ENCODE results near the gene LAMC3. TPM values are rescaled to one million over a fixed set of nuclear protein-coding genes. Genes with fewer than 3 reads are reported as not detected.

Gene LAMC3
- total RNA-seq, 1 donor from 2014 or later = 6.4 TPM

GRCh38 chr9:131078427-131079366, 69.7 kb downstream of the LAMC3 start:
- DNase-seq = no peak

DNA sequence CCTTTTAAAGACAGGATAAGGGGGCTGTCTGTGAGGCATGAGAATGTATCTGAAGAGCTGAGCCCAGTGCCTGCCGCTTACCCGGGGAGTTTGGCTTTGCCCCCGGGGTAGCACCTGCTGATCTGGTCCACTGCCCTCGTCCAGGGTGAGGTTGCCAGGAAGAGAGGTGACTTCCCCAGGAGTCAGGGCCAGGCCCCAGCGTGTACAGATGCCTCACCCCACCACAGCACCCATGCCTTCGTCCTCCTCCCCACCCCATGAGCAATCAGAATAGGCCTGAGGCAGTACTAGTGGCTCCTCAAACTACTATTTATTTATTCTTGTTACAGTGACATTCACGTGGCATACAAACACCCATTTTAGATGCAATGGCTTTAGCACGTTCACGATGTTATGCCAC, 71.6 kb downstream of the LAMC3 start:
- DNase-seq = no peak

DNA sequence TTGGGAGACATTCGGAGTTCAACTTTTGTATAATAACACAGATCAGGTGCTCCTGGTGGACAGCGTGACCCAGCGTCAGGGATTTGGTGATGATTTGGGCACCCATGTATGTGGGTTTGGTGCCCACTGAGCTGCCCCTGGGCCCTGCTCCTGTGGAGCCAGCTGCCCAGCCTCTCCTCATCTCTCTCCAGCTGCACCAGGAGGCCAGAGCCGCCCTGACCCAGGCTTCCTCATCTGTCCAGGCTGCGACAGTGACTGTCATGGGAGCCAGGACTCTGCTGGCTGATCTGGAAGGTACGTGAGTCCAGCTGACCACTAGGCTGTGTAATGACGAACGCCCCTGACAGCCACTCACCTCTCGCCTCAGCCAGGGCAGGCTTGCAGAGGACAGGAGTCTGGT, 72.9 kb downstream of the LAMC3 start:
- no peak for DNase-seq

DNA sequence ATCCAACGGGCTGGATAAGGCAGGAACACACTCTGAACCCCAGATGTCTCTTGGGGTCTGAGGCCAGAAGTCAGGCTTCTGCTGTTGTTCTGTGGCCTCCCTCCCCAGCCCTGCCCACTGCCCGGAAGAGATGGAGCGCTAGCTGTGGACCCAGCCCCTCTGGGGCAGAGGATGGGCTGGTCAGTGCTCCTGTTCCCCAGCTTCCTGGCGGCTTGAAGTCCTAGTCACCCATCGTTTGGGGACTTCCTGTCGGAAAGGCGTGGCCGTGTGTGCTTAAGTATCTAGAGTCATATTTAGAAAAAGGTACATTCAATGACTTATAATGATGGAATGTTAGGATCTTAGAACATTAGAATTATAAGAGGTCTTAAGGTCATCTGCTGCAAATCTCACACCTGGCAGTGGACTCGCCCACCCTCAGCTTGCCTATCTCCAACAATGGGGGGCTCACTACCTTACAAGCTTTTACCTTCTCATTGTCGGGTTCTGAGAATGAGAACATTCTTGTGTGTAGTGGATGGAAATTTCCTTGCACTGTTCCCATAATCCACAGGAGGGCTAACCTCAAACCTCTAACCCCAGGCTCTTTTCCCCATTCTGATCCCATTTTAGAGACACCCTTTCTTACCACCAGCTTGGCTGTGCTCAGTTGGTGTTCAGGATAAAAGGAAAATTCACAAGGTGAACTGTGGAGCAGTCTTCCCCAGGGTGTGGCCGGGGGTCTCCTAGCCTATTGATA, 74.0 kb downstream of the LAMC3 start:
- no peak for DNase-seq

DNA sequence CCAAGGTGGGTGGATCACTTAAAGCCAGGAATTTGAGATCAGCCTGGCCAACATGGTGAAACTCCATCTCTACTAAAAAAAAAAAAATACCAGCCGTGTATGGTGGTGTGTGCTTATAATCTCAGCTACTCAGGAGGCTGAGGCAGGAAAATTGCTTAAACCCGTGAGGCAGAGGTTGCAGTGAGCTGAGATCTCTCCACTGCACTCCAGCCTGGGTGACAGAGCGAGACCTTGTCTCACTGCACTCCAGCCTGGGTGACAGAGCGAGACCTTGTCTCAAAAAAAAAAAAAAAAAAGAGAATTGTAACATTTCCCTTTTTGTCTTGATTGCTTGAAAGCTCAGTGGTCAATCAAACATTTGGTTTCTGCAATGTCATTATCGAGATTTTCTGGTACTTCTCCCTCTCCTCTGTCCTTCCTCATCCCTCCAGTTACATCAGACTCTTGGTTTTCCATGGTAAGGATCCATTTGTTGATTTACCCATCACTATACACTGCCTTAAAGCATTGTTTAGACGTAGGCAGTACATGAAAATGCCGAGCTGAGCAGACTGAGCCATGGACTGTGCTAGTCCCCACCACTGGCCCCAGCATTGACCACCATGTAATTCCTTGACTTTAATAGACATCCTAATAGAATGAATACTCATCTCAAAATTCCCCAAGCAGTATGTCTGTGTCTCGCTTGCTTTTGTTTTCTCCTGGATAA, 75.8 kb downstream of the LAMC3 start:
- DNase-seq = no peak

DNA sequence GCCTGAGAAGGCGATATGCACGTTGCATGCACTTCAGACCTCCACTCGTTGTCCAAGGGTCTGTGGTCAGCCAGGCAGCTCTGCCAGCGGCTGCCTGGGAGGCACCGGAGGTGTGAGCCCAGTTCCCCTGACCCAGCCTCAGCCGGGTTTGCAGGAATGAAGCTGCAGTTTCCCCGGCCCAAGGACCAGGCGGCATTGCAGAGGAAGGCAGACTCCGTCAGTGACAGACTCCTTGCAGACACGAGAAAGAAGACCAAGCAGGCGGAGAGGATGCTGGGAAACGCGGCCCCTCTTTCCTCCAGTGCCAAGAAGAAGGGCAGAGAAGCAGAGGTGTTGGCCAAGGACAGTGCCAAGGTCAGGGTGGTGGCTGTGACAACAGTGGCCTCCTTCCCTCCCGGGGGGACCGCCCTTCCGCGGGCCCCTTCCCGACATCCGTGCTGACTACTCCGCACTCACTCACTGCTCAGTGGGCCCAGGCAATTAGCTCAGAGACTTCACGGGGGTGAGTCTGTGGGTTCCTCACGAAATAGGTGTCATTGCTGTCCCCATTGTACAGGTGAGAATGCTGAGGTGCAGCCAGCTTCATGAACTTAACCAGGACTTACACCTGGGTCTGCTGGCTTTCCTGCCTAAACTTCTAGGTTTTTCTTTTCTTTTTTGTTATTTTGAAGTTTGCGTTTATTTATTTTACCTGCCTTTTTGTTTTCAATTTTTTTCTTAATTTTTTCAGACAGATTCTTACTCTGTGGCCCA, 76.6 kb downstream of the LAMC3 start:
- DNase-seq = no peak

GRCh38 chr9:131087354-131087893, 78.5 kb downstream of the LAMC3 start:
- no peak for DNase-seq

GRCh38 chr9:131090025-131090787, 81.2 kb downstream of the LAMC3 start:
- no peak for DNase-seq

DNA sequence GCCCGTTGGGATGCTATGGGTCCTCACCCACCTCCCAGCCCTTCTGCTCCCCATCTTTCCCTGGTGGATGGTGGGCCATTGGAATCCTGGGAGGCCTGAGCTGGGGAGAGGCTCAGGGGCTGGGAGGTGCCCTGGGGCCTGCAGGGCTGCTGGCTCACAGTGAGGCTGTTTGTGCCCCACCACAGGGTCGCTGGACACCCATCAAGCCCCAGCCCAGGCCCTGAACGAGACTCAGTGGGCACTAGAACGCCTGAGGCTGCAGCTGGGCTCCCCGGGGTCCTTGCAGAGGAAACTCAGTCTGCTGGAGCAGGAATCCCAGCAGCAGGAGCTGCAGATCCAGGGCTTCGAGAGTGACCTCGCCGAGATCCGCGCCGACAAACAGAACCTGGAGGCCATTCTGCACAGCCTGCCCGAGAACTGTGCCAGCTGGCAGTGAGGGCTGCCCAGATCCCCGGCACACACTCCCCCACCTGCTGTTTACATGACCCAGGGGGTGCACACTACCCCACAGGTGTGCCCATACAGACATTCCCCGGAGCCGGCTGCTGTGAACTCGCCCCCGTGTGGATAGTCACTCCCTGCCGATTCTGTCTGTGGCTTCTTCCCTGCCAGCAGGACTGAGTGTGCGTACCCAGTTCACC, 82.5 kb downstream of the LAMC3 start:
- DNase-seq = no peak

DNA sequence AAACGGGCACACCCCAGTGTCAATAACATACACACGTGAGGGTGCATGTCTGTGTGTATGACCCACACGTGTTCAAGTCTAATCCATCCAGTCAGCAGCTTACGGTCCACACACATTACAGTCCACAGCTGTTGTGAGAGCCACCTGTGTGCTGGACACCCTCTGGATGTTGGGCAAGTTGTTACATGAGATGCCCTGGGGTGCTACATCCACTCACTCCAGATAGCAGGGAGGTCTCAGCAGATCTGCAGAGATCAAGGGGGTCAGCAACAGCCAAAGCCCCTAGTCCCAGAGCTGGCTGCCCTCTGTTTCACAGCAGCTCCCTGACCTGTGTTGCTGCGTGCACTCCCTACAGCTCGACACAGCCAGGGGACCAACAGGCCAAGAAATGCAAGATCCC, 83.1 kb downstream of the LAMC3 start:
- no peak for DNase-seq

DNA sequence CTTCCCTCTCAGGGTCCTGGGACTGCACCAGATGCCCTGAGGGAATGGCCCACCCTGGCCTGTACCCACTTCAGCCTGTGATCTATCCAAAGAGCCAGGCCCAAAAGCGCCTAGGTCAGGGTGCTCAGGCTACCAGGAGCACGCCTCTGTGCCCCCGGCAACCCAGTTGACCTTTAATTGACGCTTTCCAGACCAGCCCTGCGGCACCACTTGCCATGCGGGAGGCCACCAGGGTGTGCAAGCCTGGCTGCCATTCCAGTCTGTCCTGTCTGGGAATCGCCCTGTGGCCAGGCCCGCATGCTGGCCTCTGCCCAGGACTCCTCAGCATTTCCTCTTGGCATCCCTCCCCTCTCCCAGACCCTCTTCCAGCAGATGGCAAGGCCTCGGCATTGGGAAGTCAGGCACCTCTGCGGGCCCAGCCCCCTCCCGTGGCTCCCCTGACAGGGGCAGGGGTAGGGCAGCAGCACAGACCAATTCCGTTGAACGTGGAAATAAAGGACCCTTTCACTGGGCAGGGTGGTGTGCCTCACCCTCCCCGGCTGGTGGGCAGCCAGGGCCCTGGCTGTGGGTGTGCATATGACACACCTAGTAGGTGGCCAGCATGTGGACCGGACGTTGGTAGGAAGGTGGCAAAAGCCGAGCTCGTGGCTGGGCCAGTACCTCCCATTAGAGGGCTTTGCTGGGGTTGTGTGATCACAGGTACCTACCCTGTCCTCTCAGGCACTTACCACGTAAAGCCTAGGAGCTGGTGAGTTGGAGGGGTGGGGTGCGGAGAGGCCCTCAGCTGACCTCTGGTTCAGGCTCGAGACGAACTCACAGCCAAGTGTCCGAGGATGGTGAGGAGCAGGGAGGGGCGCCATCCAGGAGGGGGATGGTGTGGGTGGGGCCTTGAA, 83.8 kb downstream of the LAMC3 start:
- no peak for DNase-seq

DNA sequence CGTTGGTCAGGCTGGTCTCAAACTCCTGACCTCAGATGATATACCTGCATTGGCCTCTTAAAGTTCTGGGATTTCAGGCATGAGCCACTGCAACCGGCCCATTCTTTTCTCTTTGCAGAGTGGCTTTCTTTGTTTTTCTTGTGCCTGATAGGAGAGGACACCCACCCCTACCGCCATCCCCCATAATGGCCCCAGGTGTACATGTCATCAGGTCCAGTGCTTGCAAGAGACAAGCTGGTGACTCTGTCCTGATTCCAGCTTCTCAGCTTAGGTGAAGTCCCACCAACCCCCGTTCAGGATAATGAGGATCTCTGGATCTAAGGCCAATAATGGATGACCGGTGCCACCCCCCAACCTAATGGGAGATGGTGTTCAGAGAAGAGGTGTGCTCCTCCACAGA, 85.0 kb downstream of the LAMC3 start:
- no peak for DNase-seq

DNA sequence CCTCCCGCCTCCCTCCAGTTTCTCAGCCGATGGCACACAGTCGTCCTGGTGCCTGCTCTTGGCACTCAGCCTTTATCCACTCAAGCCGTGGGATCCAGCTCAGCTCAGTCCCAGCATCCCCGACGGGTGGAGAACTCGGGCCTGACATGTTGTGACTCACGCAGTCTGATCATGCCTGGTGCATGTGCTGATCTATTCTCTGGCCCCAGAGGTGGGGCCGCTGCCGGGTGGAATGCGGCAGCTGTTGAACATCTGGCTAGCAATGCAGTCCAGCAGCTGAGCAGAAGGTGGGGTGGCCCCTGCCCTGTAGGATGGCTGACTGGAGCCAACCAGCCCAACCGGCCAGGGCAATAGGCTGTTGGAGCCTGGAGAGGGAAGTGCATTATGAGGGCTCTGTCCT, 85.6 kb downstream of the LAMC3 start:
- peak; percentile 77 for DNase-seq

DNA sequence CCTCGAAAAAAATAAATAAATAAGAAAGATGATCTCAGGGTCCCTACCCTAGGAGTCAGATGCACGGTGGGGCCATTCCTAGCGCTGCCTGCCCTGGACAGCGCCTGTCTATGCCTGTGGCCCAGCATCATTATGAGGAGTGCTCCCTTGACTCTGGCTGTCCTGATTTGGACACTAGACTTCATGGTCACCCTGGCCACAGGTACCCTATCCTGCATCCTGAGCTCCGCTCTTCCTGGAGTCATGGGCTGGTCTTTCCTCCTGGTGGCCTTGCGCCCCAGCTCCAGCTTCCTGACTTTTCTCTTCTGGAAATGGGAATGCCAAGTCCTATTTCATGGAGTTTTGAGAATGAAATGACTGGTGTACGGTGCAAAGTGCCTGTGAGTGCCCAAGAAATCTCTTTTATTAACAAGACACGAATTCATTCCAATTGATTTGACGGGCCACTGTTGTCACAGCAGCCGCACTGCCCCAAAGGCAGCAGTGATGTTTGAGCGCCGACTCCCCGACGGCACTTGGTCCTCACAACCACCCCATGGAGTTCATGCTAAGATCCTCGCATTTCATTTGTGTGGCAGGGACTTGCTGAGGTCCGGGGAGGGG, 86.8 kb downstream of the LAMC3 start:
- DNase-seq = no peak

GRCh38 chr9:131096269-131097125, 87.5 kb downstream of the LAMC3 start, which contains the start of gene AIF1L:
TSS of gene AIF1L (plus strand) at chr9:131096531. CDS start at chr9:131096630, 99 bp downstream.
- peak; percentile 69 for DNase-seq

DNA sequence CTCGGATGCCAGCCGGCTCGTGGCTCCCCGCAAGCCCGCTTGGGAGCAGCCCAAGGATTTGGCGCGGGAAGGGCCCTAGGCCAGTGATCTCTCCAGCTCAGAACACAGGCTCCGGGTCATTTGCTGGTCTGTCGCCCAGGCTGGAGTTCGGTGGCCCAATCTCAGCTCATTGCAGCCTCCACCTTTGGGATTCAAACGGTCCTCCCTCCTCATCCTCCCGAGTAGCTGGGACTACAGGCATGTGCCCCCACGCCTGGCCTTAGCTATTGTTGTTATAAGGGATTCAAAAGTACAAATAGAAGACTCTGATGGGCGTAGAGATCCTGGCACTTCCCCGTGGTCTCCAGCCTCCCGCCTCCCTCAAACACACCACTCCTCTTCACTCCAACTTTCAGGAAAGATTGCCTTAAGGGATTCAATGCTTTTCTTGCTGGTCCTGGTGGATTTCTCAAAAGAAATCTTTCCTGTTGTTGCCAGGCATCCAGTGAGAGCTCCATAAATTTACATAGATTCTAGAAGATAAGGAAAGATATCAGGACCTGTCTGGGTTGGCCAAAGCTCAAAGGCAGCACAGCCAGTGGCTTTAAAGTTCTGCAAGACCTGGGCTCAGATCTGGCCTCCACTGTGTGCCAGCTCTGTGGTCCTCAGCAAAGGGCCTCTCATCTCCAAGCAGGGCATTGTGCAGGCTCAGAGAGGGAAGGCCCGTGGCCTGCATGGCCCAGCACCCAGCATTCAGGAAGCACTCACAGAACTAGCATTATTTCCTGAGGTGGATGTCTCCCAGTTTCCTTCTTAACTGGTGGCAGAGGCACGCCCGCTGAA, 88.4 kb downstream of the LAMC3 start:
- no peak for DNase-seq

- peak; percentile 39 for DNase-seq
These were observed 88.9 kb downstream of the LAMC3 start for GRCh38 chr9:131097948-131098278.
